HG02642 (cell line): Measurements from ENCODE around the gene GATA6.
"Not testable (repeated sequence)": the region's sequence is repeated elsewhere in the genome, so short reads cannot be mapped to it uniquely, and the experiment has no call there.

Experiments used
- ATAC-seq: cut with Tn5 transposase; IDR thresholded peaks from one replicate; pipeline ENCODE4 v1.9.1; 2021; ENCODE audit warnings: mild to moderate bottlenecking; ENCODE audit not compliant: unreplicated experiment, poor library complexity

Gene GATA6

DNA sequence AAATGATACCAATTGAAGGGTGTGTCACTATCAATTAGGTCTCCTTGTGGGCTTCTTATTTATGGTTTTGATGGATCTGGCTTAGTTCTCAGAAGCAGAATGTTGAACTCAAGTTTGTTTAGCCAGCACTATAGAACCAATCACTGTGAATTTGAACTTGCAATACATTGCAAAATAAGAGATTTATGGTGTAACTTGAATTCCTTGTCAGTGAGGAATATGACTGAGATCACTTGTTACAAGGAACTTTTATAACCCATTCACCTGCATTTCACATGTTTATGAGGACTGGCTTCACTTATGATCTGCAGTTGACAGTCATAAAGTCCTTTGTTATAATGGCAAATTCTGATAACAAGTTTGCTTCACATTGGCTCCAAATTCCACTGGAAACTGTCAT is 9.8 kb downstream of the GATA6 start:
- ATAC-seq, result no peak

DNA sequence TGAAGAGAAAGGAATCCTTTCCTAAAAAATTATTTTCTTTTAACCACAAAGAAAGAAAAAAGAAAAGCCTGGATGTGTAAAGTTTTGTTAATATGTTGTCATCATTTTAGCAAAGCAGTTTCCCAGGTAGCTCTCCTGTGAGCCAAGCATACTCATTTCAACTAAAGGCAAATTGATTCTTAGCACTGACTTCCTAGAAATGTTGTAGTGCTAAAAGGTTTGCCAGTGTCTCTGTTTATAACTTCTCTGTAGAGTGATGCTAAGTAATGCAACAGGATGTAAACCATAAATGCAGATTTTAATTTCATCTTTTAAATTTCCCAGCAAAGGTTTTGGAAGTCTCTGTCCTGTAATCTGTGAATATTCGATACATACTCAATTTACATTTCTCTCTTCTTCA is 10.2 kb downstream of the GATA6 start:
- no peak for ATAC-seq

DNA sequence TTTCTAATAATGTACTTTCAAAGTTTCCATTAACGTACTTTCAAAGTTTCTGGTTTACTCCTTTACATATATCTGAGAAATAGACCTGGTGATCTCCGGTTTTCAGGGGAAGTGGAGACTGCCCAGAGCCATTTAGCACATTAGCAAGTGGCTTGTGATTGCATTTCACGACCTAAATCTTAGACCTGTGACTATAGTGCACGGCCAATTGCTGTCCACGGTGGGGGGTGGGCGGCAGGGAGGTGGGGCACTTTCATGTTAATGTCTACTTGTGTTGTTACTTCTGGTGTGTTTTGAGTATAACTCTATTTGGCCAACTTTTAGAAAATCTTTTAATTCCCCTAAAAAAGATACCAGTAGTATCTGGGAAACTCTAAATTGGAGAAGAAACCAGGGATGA is 11.3 kb downstream of the GATA6 start:
- no peak for ATAC-seq

DNA sequence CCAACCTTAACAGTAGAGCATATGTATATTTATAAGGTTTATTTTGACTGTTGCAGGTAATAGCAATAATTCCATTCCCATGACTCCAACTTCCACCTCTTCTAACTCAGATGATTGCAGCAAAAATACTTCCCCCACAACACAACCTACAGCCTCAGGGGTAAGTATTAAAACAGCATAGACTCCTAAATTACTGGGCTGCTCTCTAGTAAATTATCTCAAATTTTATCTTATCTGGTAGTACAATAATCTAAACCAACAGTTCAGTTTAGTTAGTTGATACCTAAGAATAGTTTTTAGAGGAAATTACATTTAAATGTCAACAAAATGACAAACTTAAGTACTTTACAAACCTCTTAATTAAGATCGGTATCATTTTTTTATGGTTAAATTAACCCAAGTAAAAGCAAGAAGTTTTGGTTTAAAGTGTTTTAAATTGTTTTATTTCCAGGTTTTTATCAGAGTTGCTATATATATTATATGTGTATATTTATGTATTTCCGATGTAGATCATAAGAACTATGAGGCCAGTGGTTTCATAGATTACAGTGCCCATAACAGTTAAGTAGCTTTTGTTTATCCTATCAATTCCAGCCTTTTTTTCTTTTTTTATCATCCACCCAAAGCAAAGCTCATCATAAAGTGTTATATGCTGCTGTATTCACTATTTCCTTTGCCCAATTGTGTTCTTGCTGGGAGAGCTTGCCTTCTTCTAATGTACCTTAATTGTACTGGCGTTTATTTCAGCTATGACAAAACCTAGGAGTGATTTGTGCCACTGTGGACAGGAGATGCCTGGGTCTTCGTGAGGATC is 13.7 kb downstream of the GATA6 start:
- no peak for ATAC-seq

DNA sequence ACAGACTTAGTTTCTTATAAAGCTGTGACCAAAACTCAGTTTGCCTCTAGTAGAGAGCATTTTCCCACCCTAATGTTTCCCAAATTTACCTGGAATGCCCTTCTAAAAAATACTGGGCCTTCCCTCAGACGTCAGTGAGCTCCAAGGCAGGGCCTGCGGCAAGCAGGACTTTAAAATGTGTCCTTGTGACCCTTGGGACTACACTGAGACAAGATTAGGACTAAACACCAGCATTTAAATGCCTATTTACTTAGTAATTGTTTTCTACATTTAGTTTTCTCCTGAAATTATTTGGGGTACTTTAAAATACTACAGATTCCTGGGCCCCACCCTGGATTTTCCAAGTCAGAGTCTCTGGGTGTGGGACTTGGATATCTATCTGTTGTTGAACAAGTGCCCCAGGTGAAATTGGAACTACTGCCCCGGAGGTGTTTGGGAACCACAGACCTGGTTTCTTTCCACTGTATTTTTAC is 14.3 kb downstream of the GATA6 start:
- no peak for ATAC-seq

DNA sequence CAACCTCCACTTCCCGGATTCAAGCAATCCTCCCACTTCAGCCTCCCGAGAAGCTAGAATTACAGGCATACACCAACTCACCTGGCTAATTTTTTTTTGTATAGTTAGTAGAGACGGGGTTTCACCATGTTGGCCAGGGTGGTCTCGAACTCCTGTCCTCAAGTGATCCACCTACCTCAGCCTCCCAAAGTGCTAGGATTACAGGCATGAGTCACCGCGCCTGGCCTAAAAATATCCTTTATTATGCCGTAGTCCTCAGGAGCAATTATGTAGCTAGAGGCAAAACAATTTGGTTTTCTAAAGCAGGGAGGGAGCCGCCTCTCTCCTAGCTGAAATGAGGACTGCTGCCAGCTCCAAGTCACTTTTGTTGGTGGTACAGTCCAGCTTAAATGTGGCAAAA is 15.2 kb downstream of the GATA6 start:
- not testable (repeated sequence) for ATAC-seq

DNA sequence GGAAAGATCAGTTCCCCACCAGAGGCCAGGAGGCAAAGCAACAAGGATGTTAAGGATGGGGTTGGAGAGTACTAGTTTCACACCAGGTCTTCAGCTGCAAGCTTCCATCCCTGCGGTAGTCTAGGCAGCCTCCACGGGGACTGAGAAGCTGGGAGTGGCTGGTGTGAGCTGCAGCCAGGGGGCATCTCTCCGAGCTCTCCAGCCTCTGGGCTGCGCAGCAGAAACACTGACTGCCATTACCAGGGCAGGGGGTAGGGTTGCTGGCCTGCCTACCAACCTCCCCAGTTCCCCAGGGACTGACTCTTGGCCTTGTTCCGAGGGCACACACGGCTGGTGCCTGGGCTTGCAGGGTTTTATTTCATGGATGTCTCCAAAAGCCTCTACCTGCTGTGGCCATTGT is 15.9 kb downstream of the GATA6 start:
- ATAC-seq, result no peak

DNA sequence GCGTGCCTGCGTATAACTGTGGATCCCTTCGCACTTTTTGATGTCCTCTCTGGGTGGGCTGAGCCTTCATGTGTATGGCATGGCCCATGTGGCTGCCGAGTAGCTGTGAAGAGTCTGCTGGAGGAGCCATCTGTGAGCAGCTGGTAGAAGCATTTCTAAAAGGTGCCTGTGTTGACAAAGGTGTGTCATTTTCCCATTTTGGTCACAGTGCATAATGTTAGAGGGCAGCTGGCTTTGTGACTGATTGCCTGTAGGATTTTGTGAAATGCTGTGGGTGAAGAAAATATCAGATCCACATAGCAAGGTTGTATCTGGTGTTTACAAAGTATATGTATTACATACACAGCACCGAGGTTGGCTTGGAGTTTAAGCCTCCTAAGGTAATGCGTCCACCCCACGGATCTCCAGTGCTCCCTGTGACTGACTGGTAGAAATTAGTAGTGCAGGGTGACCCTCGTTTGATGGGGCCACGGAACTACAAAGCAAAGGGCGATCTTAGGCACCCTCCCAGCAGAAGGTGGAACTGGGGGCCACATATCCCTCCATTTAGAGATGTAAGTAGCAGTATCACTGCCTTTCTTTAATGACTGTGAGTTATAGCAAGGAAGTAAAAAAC is 16.5 kb downstream of the GATA6 start:
- ATAC-seq, result no peak

DNA sequence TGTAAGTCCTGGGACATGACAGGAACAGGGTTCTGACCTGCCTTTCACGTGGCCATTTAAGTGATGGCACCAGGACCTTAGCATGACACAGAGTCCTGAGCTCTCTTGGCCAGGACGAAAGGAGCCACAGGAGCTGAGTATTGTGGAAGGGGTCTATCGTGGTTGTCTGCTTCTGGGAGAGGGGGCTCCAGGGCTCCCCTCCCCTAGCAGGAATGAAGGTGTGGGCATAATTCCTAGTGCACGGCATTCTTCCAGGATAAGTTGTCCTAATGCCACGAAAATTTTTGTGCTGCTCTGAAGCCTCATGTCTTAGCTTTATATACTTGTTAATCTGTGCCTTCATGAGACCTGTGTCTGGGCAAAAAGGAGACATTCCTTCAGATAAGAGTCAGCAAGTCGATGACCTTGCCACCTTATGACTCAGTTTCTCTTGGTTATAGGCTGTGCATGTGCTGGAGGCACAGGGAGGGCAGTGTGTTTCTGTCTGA is 17.1 kb downstream of the GATA6 start:
- ATAC-seq, result no peak

DNA sequence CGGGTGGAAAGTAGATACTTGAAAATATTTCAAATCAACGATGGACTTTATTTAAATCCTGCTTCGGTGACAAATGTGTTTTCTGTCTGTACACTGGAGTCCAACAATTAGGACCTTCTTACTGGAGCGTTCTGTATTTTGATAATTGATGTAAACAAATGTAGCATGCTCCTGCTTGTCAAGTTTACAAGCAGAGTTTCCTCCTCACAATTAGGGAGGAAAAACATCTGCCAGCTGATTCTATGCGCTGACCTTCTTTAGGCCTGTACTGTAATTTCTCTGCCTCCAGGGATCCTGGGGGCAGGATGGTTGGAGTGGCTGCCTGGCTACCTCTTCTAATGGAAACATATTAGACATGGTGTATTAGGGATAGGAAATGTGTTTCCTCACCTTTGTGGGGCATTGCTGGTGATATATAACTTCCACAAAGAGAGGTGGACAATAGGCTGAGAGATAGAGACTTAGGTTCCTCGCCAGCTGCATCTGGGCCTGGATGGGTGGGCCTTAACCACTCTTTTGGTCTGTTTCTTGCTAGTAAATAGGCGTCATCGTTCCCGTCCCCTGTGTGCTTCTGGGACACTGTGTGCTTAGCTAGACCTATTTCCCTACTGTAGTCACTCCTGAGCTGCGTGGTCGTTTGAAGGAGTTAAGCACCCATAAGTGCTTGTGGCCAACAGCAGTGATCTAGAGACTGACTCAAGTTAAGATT is 19.3 kb downstream of the GATA6 start:
- ATAC-seq, result no peak

DNA sequence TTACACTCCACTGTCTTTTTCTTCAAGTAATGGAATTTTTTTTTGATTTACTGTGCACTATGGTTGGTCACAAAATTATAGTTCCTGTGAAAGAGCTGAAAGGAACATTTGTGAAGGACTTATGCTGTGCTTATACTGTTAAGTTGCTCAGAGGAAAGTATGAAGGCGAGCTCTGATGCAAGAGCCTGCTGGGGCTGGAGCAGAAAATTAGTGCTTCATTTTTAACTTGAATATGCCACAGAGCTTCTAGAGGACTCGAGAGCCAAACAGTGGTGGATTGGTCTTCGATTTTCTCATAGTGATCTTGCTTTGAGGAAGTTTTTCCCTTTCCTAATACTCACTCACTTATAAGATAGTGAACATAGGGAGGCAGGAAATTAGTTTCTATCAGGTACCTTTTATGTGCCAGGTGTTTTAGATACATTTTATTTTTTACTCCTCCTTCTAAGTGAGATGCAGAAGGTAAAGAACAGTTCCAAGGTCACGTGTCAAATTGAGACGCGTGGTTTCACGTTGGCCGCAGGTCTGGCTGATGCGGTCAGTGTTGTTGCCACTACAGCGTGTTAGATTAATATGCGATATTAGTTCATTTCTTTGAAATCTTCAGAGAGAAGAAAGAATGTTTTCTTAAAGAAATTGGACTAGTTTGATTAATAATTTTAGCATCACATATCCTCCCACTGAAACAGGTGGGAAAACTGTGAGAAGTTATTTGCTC is 20.2 kb downstream of the GATA6 start:
- no peak for ATAC-seq

DNA sequence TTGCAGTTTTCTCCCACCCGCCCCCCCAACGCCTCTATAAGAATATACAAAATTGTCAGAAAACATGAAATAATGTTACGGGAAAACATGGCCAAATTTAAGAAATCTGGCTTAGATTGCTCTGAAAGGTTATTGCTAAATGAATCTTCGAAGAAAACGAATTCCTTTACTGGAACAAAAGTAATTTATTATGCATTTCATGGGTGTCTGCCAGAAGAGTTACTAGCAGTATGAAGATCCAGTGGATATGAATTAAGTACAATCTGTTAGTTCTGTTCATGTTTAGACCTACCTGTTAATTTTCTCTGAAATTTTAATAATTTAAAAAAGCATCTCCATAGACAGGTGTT is 21.9 kb downstream of the GATA6 start:
- no peak for ATAC-seq

DNA sequence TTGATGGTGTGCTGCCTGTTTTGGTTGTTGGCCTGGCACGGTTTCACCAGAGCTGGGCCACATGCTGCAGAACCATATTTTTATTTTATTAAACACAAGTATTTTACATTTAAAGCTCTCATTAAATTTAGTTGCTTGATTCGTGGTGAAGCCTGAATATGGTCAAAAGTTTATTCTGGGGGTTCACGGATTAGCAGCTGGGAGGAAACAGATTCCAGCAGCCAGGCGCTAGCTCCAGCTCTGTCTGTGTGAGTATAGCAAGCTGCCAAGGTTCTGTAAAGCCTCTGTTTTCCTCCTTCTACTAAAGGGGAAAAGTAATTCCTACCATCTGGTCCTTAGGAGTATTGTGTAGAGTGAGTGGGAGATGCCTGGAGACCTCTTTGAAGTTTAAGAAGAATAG is 22.5 kb downstream of the GATA6 start:
- ATAC-seq, result no peak

DNA sequence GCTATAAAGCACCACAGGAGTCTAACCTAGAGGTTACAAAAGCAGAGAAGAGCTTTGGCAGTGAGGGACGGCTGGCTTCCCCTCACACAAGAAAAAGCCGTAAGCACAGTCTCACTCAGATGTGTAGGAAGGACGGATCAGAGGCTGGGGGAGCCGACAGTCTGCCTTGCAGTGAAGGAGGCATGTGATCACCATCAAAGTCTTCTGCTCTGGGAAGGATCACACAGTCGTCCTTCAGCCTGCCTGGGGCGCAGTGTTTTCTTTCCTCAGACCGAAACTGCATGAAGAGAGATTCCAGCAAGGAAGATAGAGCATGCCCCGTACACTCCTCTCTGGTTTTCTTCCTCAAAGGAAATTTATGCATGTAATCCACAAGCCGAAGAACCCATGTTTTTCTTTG is 24.1 kb downstream of the GATA6 start:
- no peak for ATAC-seq

DNA sequence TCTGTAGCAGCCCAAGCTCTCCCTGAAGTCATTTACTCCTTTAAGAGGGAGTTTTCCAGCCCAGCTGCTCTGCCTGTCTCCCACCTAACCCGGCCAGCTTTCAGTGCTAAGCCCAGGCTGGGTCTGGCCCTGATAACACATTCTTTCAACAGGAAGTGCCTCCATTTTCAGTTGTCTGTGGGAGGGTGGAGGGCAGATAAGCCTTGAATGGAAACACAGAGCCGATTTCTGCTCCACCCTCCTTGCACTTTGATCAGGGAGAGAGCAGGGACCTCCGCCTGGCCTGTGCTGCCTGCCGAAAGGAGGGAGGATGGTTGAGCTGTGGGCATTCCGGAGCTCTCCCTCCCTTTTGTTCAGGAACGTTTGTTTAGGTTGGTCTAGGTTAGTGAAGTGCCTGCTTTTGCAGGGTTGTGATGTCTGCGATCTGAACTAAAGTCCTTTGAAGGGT is 24.8 kb downstream of the GATA6 start:
- no peak for ATAC-seq

DNA sequence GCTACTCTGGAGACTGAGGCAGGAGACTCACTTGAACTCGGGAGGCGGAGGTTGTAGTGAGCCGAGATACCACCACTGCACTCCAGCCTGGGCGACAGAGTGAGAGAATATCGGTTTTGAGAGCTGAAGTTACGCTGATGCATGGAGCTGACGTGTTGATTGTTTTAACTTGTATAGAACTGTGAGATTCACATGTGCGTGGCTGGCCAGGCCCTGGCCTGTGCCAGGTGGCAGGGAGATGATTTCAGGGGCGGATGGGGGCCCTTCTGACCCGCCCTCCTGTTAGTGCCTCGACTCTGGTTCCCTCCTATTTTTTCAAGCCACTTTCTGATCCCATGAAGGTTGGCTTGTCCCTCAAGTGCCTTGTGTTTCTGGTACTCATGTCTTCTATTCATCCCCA is 25.7 kb downstream of the GATA6 start:
- no peak for ATAC-seq

DNA sequence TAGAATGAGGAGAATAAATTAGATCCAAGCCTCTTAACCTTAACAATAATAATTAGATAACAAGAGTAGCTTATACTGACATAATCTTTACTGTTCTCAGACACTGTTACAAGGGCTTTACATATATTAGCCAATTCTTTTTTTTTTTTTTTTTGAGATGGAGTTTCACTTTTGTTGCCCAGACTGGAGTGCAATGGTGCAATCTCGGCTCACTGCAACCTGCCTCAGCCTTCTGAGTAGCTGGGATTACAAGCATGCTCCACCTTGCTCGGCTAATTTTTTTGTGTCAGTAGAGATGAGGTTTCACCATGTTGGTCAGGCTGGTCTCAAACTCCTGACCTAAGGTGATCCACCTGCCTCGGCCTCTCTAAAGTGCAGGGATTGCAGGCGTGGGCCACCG is 27.6 kb downstream of the GATA6 start:
- not testable (repeated sequence) for ATAC-seq

DNA sequence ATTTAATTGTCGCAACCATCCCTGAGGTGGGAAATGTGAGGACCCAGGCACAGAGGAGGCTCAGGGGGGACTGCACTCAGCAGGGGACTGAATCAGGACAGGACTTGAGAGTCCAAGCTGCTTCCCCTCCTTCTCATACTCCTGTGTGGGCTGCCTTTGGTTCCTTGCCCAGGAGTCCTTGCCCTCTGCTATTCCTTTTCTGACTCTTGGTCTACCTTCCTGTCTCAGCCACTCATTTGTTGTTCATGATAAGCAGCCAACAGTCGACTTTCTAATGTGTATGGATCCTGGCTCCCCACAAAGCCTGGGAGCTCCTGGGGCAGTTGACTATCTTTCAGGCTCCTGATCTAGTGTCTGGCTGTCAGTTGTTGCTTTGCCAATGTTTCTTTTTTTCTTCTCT is 28.3 kb downstream of the GATA6 start:
- no peak for ATAC-seq

DNA sequence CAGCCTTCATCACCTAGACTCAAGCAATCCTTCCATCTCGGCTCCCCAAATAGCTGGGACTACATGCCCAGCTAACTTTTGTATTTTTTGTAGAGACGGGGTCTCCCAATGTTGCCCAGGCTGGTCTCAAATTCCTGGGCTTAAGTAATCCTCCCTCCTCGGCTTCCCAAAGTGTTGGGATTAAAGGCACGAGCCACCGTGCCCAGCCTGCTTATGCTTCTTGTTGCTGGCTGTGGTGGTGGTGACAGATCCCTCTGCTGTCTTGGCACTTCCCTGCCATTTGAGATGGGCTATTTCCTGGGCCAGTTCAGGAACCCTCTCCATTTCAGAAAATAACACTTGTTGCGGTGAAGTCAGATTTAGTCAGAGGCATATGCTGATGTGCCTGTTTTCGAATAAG is 28.8 kb downstream of the GATA6 start:
- no peak for ATAC-seq

DNA sequence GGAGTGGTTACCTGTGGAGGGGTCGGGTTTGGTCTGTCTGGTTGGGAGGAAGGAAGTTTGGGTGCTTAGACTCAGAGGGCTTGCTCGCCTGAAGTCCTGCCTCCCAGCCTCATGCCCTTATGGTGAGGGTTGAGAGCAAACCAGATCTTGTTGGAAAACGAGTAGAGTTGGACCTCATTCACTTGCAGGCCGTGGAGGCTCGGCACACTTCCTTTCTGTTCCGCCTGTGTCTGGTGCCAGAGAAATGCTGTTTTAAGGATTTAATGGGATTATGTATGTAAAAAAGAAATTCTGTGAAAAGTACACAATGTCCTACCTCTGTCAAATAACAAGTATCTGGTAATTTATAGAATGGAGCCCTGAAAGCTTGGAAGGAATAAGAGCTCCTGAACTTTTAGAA is 29.6 kb downstream of the GATA6 start:
- ATAC-seq, result no peak
